22Rv1 (cell line): ENCODE measurements around the gene NEURL1.

Experiments used
- ZFX ChIP-seq: fragments of 450-650 bp; IDR thresholded peaks from 2 replicates; pipeline ENCODE4 v1.6.1; 2017; ENCODE audit warnings: antibody characterized with exemption, borderline replicate concordance
- TF ChIP-seq, protein P1 (sequence below): fragments of 450-650 bp; IDR thresholded peaks from 2 replicates; pipeline ENCODE4 v1.5.1; 2017; ENCODE audit warnings: mild to moderate bottlenecking

GRCh38 chr10:103452506-103453230, 40.8 kb upstream of the NEURL1 start:
- TF ChIP-seq, protein P1, sequence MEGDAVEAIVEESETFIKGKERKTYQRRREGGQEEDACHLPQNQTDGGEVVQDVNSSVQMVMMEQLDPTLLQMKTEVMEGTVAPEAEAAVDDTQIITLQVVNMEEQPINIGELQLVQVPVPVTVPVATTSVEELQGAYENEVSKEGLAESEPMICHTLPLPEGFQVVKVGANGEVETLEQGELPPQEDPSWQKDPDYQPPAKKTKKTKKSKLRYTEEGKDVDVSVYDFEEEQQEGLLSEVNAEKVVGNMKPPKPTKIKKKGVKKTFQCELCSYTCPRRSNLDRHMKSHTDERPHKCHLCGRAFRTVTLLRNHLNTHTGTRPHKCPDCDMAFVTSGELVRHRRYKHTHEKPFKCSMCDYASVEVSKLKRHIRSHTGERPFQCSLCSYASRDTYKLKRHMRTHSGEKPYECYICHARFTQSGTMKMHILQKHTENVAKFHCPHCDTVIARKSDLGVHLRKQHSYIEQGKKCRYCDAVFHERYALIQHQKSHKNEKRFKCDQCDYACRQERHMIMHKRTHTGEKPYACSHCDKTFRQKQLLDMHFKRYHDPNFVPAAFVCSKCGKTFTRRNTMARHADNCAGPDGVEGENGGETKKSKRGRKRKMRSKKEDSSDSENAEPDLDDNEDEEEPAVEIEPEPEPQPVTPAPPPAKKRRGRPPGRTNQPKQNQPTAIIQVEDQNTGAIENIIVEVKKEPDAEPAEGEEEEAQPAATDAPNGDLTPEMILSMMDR, result no peak
- no peak for TF ChIP-seq ZFX
